Keratinocyte (primary cell): ENCODE results near the gene CD79A. TPM values are rescaled to one million over a fixed set of nuclear protein-coding genes. Genes with fewer than 3 reads are reported as not detected.

ENCODE experiments used
- DNase-seq: peaks from one replicate; pipeline ENCODE4 v3.0.0-alpha.2; 2011; ENCODE audit warnings: low read depth, missing footprints, low spot score
- FAIRE-seq: peaks from 2 replicates; lab custom pipeline; 2011; peaks lifted over from hg19 to GRCh38; lab: Jason Lieb, UNC
- H2AFZ ChIP-seq: 2 replicates; pipeline ENCODE4 v1.6.0; 2012; ENCODE audit warnings: low read length, control low read depth, inconsistent platforms; ENCODE audit not compliant: control insufficient read depth
- H3K27ac ChIP-seq: 2 replicates; pipeline ENCODE4 v1.5.1; 2011; ENCODE audit warnings: low read length; ENCODE audit not compliant: control insufficient read depth, insufficient read depth
- H3K27me3 ChIP-seq: 3 replicates; pipeline ENCODE4 v1.6.0; 2011; ENCODE audit warnings: low read length; ENCODE audit not compliant: control insufficient read depth, insufficient read depth; ENCODE audit errors: extremely low read depth
- H3K36me3 ChIP-seq, 2 experiments: 2 replicates in 1 of 2; 3 replicates in 1 of 2; pipeline ENCODE4 v1.5.1; 2011; ENCODE audit warnings: low read length in 2 of 2, mild to moderate bottlenecking in 1 of 2; ENCODE audit not compliant: control insufficient read depth in 2 of 2, insufficient read depth in 2 of 2; ENCODE audit errors: extremely low read depth in 1 of 2
- H3K4me1 ChIP-seq: 3 replicates; pipeline ENCODE4 v1.5.1; 2011; ENCODE audit warnings: low read length; ENCODE audit not compliant: control insufficient read depth, insufficient read depth; ENCODE audit errors: extremely low read depth
- H3K4me2 ChIP-seq: 3 replicates; pipeline ENCODE4 v1.6.0; 2011; ENCODE audit warnings: low read depth, low read length; ENCODE audit not compliant: control insufficient read depth, insufficient read depth; ENCODE audit errors: extremely low read depth
- H3K4me3 ChIP-seq, 3 experiments: fragments of 200-600 bp in 1 of 3; sonication (generic) in 1 of 3; 2 replicates in 2 of 3; 3 replicates in 1 of 3; pipeline ENCODE4 v1.5.1; 2011 to 2016; ENCODE audit warnings: low read length in 3 of 3, mild to moderate bottlenecking in 3 of 3, control low read depth in 2 of 3, inconsistent platforms in 1 of 3, low read depth in 1 of 3, mixed read lengths in 1 of 3, mixed run types in 1 of 3, moderate library complexity in 1 of 3; ENCODE audit not compliant: control insufficient read depth in 2 of 3, insufficient read depth in 2 of 3; ENCODE audit errors: extremely low read depth in 1 of 3
- H3K79me2 ChIP-seq: 2 replicates; pipeline ENCODE4 v1.6.0; 2012; ENCODE audit warnings: low read length; ENCODE audit not compliant: control insufficient read depth, insufficient read depth
- H3K9ac ChIP-seq: 3 replicates; pipeline ENCODE4 v1.6.0; 2011; ENCODE audit warnings: low read length; ENCODE audit not compliant: control insufficient read depth, insufficient read depth; ENCODE audit errors: extremely low read depth
- H3K9me1 ChIP-seq: 3 replicates; pipeline ENCODE4 v1.6.0; 2011; ENCODE audit warnings: low read length; ENCODE audit not compliant: control insufficient read depth, insufficient read depth; ENCODE audit errors: extremely low read depth
- H3K9me3 ChIP-seq: 2 replicates; pipeline ENCODE4 v1.5.1; 2012; ENCODE audit warnings: low read depth, low read length; ENCODE audit not compliant: control insufficient read depth
- H4K20me1 ChIP-seq: 3 replicates; pipeline ENCODE4 v1.6.0; 2011; ENCODE audit warnings: low read length; ENCODE audit not compliant: control insufficient read depth, insufficient read depth; ENCODE audit errors: extremely low read depth
- CTCF ChIP-seq, 3 experiments: IDR thresholded peaks in 1 of 3; conservative IDR thresholded peaks in 1 of 3; optimal IDR thresholded peaks in 1 of 3; 2 replicates in 2 of 3; 3 replicates in 1 of 3; pipeline versions ENCODE3 to v1.5.1; 2011; ENCODE audit warnings: low read length in 3 of 3, mild to moderate bottlenecking in 3 of 3, moderate library complexity in 2 of 3, control low read depth in 1 of 3, inconsistent platforms in 1 of 3; ENCODE audit not compliant: insufficient read depth in 2 of 3; ENCODE audit errors: extremely low read depth in 1 of 3
- EZH2 ChIP-seq: IDR thresholded peaks from one replicate; pipeline ENCODE4 v1.6.1; 2012; ENCODE audit warnings: inconsistent platforms, mild to moderate bottlenecking, low read length, moderate library complexity
- dilution Hi-C: fragments of 300-500 bp; cut with MboI; formaldehyde crosslinking; loops from one replicate; pipeline ENCODE4 v1.7.0; 2020; ENCODE audit warnings: low sequenced_read_pairs; ENCODE audit not compliant: extremely low pct_ligation_motif_present
- polyA plus RNA-seq, 5 experiments: library from polyadenylated mRNA; depleted of rRNA in 3 of 5; stranded (reverse) in 3 of 5; stranded (forward) in 1 of 5; unstranded in 1 of 5; fragments of >200 nt; gene quantifications; 1 replicate in 1 of 5; 2 replicates in 3 of 5; 3 replicates in 1 of 5; pipeline versions ENCODE4 v1.2.1 to v1.2.3, GENCODE V29; 2011 to 2012; ENCODE audit warnings: missing spikeins in 2 of 5, low read depth in 1 of 5, low replicate concordance in 1 of 5

The CD79A gene
- polyA plus RNA-seq, 1 donor (not counting 4 experiments of a cell fraction or from before 2014, with no cell fraction given) = 0.07 TPM

- Histone ChIP-seq H3K36me3 (peaks cover 32 to 38% of the 10 kb centered on the region in 2 experiments), H3K4me2 (no peak overlapping the region), H2AFZ (no peak overlapping the region), H3K9me3 (no peaks in the 10 kb centered on the region), H3K4me3 (no peak overlapping the region), H3K27ac (no peak overlapping the region), H3K79me2 (no peaks in the 10 kb centered on the region), H3K4me1 (no peaks in the 10 kb centered on the region), H4K20me1 (peaks cover 18% of the 10 kb centered on the region), H3K27me3 (peaks cover 21% of the 10 kb centered on the region), H3K9ac (no peak overlapping the region), H3K9me1 (no peaks in the 10 kb centered on the region)
- dilution Hi-C loops = no loop called here
- no peak for TF ChIP-seq EZH2
- no peak for TF ChIP-seq CTCF (optimal IDR thresholded peaks at IDR 0.05 in 1 of 3, IDR thresholded peaks at IDR 0.05 in 1 of 3, conservative IDR thresholded peaks at IDR 0.05 in 1 of 3; ENCODE audit: extremely low read depth in 1 of 3, insufficient read depth in 2 of 3, low read length in 3 of 3)
- DNase-seq (no peak), FAIRE-seq (no peak)
Measured at GRCh38 chr19:41906916-41907680, 30.0 kb downstream of the CD79A start.

GRCh38 chr19:41907994-41908615 lies 31.0 kb downstream of the CD79A start:
- Histone ChIP-seq H3K9me1 (no peaks in the 10 kb centered on the region), H3K9me3 (no peaks in the 10 kb centered on the region), H3K79me2 (no peaks in the 10 kb centered on the region), H3K9ac (no peak overlapping the region), H3K27ac (no peak overlapping the region), H3K4me2 (no peak overlapping the region), H3K27me3 (peaks cover 31% of the 10 kb centered on the region), H3K4me3 (no peak overlapping the region), H2AFZ (no peak overlapping the region), H3K36me3 (peaks cover 26 to 28% of the 10 kb centered on the region in 2 experiments), H3K4me1 (no peaks in the 10 kb centered on the region), H4K20me1 (peaks cover 16% of the 10 kb centered on the region)
- dilution Hi-C loops = no loop called here
- DNase-seq (no peak), FAIRE-seq (no peak)
- TF ChIP-seq CTCF (optimal IDR thresholded peaks at IDR 0.05 in 1 of 3, IDR thresholded peaks at IDR 0.05 in 1 of 3, conservative IDR thresholded peaks at IDR 0.05 in 1 of 3; ENCODE audit: extremely low read depth in 1 of 3, insufficient read depth in 2 of 3, low read length in 3 of 3) = no peak
- no peak for TF ChIP-seq EZH2
